GM12878 (cell line): Measurements from ENCODE around the gene CYP26C1. TPM values are rescaled to one million over a fixed set of nuclear protein-coding genes. Genes with fewer than 3 reads are reported as not detected.

Source experiments
- ATAC-seq: fragments of 200-7000 bp; cut with Tn5 transposase; 3 replicates; pipeline ENCODE4 v1.9.1; 2020; ENCODE audit warnings: mild to moderate bottlenecking, moderate library complexity
- BruUV-seq: library from RNA; stranded (reverse); fragments of 400-500 nt; replicated peaks from 2 replicates; lab custom pipeline; 2021; lab: Mats Ljungman, UMichigan
- CTCF ChIA-PET: fragments of 300-600 bp; sonication (Branson Sonifier 250); formaldehyde crosslinking; extraction: SDS; loops from one replicate; lab custom pipeline; 2021; ENCODE audit warnings: inconsistent platforms; lab: Yijun Ruan, JAX
- POLR2A ChIA-PET: fragments of 350-600 bp; formaldehyde crosslinking; extraction: SDS; loops from one replicate; lab custom pipeline; 2021; ENCODE audit warnings: inconsistent platforms; lab: Charles Lee
- RAD21 ChIA-PET: fragments of 300-600 bp; sonication (Branson Sonifier 250); formaldehyde crosslinking; loops from one replicate; lab custom pipeline; 2023; ENCODE audit warnings: antibody characterized with exemption; ENCODE audit not compliant: unreplicated experiment; lab: Charles Lee
- SMC1A ChIA-PET: fragments of 300-600 bp; sonication (Branson Sonifier 250); formaldehyde crosslinking; loops from one replicate; lab custom pipeline; 2023; ENCODE audit not compliant: unreplicated experiment, uncharacterized antibody; lab: Charles Lee
- DNase-seq: peaks from one replicate; pipeline ENCODE4 v3.0.0-alpha.2; 2011; ENCODE audit warnings: low read depth, low spot score
- FAIRE-seq: peaks from 3 replicates; lab custom pipeline; 2011; peaks lifted over from hg19 to GRCh38; lab: Jason Lieb, UNC
- H2AFZ ChIP-seq: 2 replicates; pipeline ENCODE4 v1.6.0; 2011; ENCODE audit warnings: low read depth, low read length, control low read depth; ENCODE audit not compliant: control insufficient read depth
- H3K27ac ChIP-seq: 2 replicates; pipeline ENCODE4 v1.5.1; 2011; ENCODE audit warnings: control low read depth; ENCODE audit not compliant: control insufficient read depth, insufficient read depth
- H3K27me3 ChIP-seq, 2 experiments: replicated peaks in 1 of 2; 2 replicates each; pipeline versions ENCODE4 v1.6.0 to v1.6.1; 2011; ENCODE audit warnings: low read length in 1 of 2; ENCODE audit not compliant: control insufficient read depth in 2 of 2, insufficient read depth in 2 of 2
- H3K36me3 ChIP-seq, 2 experiments: 2 replicates each; pipeline ENCODE4 v1.5.1; 2011; ENCODE audit warnings: low read length in 1 of 2; ENCODE audit not compliant: control insufficient read depth in 2 of 2, insufficient read depth in 2 of 2
- H3K4me1 ChIP-seq: 2 replicates; pipeline ENCODE4 v1.6.1; 2011; ENCODE audit warnings: mild to moderate bottlenecking, low read length, moderate library complexity, mixed read lengths; ENCODE audit not compliant: control insufficient read depth, insufficient read depth
- H3K4me2 ChIP-seq: 2 replicates; pipeline ENCODE4 v1.6.0; 2011; ENCODE audit warnings: control low read depth; ENCODE audit not compliant: control insufficient read depth, insufficient read depth
- H3K4me3 ChIP-seq: fragments of 200-600 bp; sonication (generic); 2 replicates; pipeline ENCODE4 v1.5.1; 2016
- H3K79me2 ChIP-seq: 2 replicates; pipeline ENCODE4 v1.6.0; 2011; ENCODE audit warnings: low read length; ENCODE audit not compliant: control insufficient read depth, insufficient read depth
- H3K9ac ChIP-seq: 2 replicates; pipeline ENCODE4 v1.8.0; 2011; ENCODE audit warnings: low read length, control low read depth, mixed read lengths; ENCODE audit not compliant: control insufficient read depth, insufficient read depth
- H3K9me3 ChIP-seq: replicated peaks from 3 replicates; pipeline ENCODE4 v1.5.1; 2011; ENCODE audit warnings: mild to moderate bottlenecking, low read length; ENCODE audit not compliant: control insufficient read depth, insufficient read depth
- H4K20me1 ChIP-seq: 2 replicates; pipeline ENCODE4 v1.6.0; 2011; ENCODE audit not compliant: control insufficient read depth, insufficient read depth
- BCL11A ChIP-seq: IDR thresholded peaks from 2 replicates; pipeline ENCODE4 v1.6.1; 2011; ENCODE audit warnings: low read depth, low read length
- BHLHE40 ChIP-seq, 2 experiments: fragments of 450-650 bp in 1 of 2; IDR thresholded peaks; 2 replicates each; pipeline ENCODE4 v1.6.1; 2011 to 2017; ENCODE audit warnings: low read depth in 2 of 2, borderline replicate concordance in 1 of 2, improper control_type of control experiment in 1 of 2, low read length in 1 of 2, mild to moderate bottlenecking in 1 of 2
- BRCA1 ChIP-seq: IDR thresholded peaks from 2 replicates; pipeline ENCODE4 v1.6.1; 2011; ENCODE audit warnings: low read depth, low read length, improper control_type of control experiment
- CREM ChIP-seq: IDR thresholded peaks from 2 replicates; pipeline ENCODE4 v1.6.1; 2014; ENCODE audit warnings: antibody characterized with exemption, low read depth
- DPF2 ChIP-seq: fragments of 450-650 bp; IDR thresholded peaks from 2 replicates; pipeline ENCODE4 v1.6.1; 2017; ENCODE audit warnings: mild to moderate bottlenecking
- FOXK2 ChIP-seq: fragments of 450-650 bp; IDR thresholded peaks from 2 replicates; pipeline ENCODE4 v1.6.1; 2017; ENCODE audit warnings: mild to moderate bottlenecking, moderate library complexity
- HDAC2 ChIP-seq: fragments of 200-600 bp; sonication (generic); IDR thresholded peaks from 2 replicates; pipeline ENCODE4 v1.6.1; 2017
- MYB ChIP-seq: fragments of 150-350 bp; IDR thresholded peaks from 2 replicates; pipeline ENCODE4 v1.6.1; 2014; ENCODE audit warnings: mild to moderate bottlenecking, low read depth, low read length, borderline replicate concordance
- NR2C2 ChIP-seq: IDR thresholded peaks from 2 replicates; pipeline ENCODE4 v1.6.1; 2011; ENCODE audit warnings: borderline replicate concordance, low read depth; ENCODE audit not compliant: control insufficient read depth, insufficient read length
- POLR2A ChIP-seq: IDR thresholded peaks from 2 replicates; pipeline ENCODE4 v1.6.1; 2011; ENCODE audit warnings: low read depth, mild to moderate bottlenecking, low read length
- SIX5 ChIP-seq: IDR thresholded peaks from 2 replicates; pipeline ENCODE4 v1.6.1; 2011; ENCODE audit warnings: mild to moderate bottlenecking, low read depth, low read length, moderate library complexity; ENCODE audit not compliant: severe bottlenecking
- SP1 ChIP-seq: IDR thresholded peaks from one replicate; pipeline ENCODE4 v1.6.1; 2011; ENCODE audit warnings: low read depth, low read length
- TBL1XR1 ChIP-seq: IDR thresholded peaks from 2 replicates; pipeline ENCODE4 v1.6.1; 2012; ENCODE audit warnings: low read depth, low read length, improper control_type of control experiment
- YBX1 ChIP-seq: fragments of 450-650 bp; IDR thresholded peaks from 2 replicates; pipeline ENCODE4 v1.6.1; 2016; ENCODE audit warnings: antibody characterized with exemption
- ZBED1 ChIP-seq: IDR thresholded peaks from 2 replicates; pipeline ENCODE4 v1.6.1; 2016; ENCODE audit warnings: borderline replicate concordance
- WGBS: methylation state at CpG from one replicate; pipeline ENCODE4 v1.1.6; 2016; ENCODE audit warnings: low lambda C conversion rate; ENCODE audit not compliant: insufficient replicate concordance, insufficient coverage; ENCODE audit errors: missing lambda C conversion rate; 5-methylcytosine and 5-hydroxymethylcytosine counted together
- in situ Hi-C: fragments of 300-500 bp; cut with MboI; formaldehyde crosslinking; loops from 9 replicates; pipeline ENCODE4 v1.14.3; 2018; ENCODE audit warnings: mixed read lengths
- intact Hi-C: fragments of 100-400 bp; cut with micrococcal nuclease; formaldehyde crosslinking; loops from one replicate; pipeline ENCODE4 v1.14.2; 2022; ENCODE audit not compliant: unreplicated experiment
- polyA plus RNA-seq, 11 experiments: library from polyadenylated mRNA; depleted of rRNA in 4 of 11; unstranded in 6 of 11; stranded (reverse) in 5 of 11; fragments of >200 nt; fragmentation: Nextera tagmentation in 4 of 11; fragmentation: Illumina TruSeq in 1 of 11; extraction: Ambion mirVana in 4 of 11; extraction: Trizol in 1 of 11; gene quantifications; 1 replicate in 1 of 11; 2 replicates in 10 of 11; pipeline versions ENCODE4 v1.2.1 to v1.2.3, GENCODE V29; 2011 to 2016; ENCODE audit warnings: inconsistent platforms in 2 of 11, missing spikeins in 2 of 11, low read depth in 1 of 11
- total RNA-seq, 4 experiments: library from RNA; depleted of rRNA in 3 of 4; stranded (reverse); fragments of >200 nt in 3 of 4; fragmentation: Illumina TruSeq in 1 of 4; extraction: Trizol in 1 of 4; gene quantifications; 2 replicates each; pipeline versions ENCODE4 v1.2.1 to v1.2.3, GENCODE V29; 2013 to 2021
- TF ChIP-seq, protein P1 (sequence below): IDR thresholded peaks from 2 replicates; pipeline ENCODE4 v1.6.1; 2012; ENCODE audit warnings: improper control_type of control experiment, low read depth, low read length; ENCODE audit not compliant: insufficient replicate concordance
- TF ChIP-seq, protein P2 (sequence below): fragments of 450-650 bp; formaldehyde crosslinking; IDR thresholded peaks from 2 replicates; pipeline ENCODE4 v1.4.0; 2022; ENCODE audit warnings: mild to moderate bottlenecking, moderate library complexity

Gene CYP26C1
- total and polyA plus RNA-seq, 10 of the 15 experiments (the other 5 are each of a cell fraction or from before 2014, with no cell fraction given) = under 0.01 to 0.08 TPM; not detected in 8

DNA sequence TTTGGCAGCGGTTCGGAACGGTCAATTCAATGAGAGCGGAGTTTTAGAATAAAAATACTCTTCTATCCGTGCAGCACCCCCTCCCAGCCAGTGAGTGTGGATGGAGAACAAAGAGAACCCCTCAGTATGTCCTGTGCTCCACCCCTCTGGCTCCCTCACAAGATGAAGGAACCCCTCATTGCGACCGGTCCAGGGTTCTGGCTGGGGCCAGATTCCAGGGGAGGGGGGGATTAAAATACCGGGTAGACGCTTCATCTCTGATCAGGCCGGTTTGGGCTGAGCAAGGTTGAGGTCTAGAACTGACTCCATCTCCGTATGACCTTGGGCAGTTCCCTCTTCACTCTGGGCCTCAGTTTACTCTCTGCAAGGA is 5.9 kb downstream of the CYP26C1 start:
- 22% methylated on average over 11 of the region's 11 CpGs for WGBS
- Histone ChIP-seq H3K27me3 (peaks cover 8 to 35% of the 10 kb centered on the region in 2 experiments), H3K27ac (no peak overlapping the region), H3K9ac (no peak overlapping the region), H3K4me1 (no peaks in the 10 kb centered on the region), H3K9me3 (no peaks in the 10 kb centered on the region), H3K36me3 (no peaks in the 10 kb centered on the region), H3K4me3 (no peak overlapping the region), H3K79me2 (no peaks in the 10 kb centered on the region), H3K4me2 (no peak overlapping the region), H4K20me1 (no peaks in the 10 kb centered on the region), H2AFZ (no peak overlapping the region)
- in situ Hi-C loops = no loop called here
- DNase-seq (no peak), FAIRE-seq (no peak), ATAC-seq (no peak)
- intact Hi-C loops = no loop called here
- RAD21 ChIA-PET = no interaction called here
- CTCF ChIA-PET = no interaction called here
- BruUV-seq = no TSS peak
- POLR2A ChIA-PET = no interaction called here
- SMC1A ChIA-PET = no interaction called here
- TF ChIP-seq BRCA1 (no peak), TBL1XR1 (no peak), SP1 (no peak), MYB (no peak), YBX1 (no peak), DPF2 (no peak), BCL11A (no peak), FOXK2 (no peak), CREM (no peak), SIX5 (no peak), ZBED1 (no peak), POLR2A (no peak), BHLHE40 (IDR thresholded peaks at IDR 0.05; ENCODE audit: borderline replicate concordance in 1 of 2, low read depth in 2 of 2, low read length in 1 of 2) (no peak), HDAC2 (no peak), NR2C2 (no peak)
- TF ChIP-seq, protein P1, sequence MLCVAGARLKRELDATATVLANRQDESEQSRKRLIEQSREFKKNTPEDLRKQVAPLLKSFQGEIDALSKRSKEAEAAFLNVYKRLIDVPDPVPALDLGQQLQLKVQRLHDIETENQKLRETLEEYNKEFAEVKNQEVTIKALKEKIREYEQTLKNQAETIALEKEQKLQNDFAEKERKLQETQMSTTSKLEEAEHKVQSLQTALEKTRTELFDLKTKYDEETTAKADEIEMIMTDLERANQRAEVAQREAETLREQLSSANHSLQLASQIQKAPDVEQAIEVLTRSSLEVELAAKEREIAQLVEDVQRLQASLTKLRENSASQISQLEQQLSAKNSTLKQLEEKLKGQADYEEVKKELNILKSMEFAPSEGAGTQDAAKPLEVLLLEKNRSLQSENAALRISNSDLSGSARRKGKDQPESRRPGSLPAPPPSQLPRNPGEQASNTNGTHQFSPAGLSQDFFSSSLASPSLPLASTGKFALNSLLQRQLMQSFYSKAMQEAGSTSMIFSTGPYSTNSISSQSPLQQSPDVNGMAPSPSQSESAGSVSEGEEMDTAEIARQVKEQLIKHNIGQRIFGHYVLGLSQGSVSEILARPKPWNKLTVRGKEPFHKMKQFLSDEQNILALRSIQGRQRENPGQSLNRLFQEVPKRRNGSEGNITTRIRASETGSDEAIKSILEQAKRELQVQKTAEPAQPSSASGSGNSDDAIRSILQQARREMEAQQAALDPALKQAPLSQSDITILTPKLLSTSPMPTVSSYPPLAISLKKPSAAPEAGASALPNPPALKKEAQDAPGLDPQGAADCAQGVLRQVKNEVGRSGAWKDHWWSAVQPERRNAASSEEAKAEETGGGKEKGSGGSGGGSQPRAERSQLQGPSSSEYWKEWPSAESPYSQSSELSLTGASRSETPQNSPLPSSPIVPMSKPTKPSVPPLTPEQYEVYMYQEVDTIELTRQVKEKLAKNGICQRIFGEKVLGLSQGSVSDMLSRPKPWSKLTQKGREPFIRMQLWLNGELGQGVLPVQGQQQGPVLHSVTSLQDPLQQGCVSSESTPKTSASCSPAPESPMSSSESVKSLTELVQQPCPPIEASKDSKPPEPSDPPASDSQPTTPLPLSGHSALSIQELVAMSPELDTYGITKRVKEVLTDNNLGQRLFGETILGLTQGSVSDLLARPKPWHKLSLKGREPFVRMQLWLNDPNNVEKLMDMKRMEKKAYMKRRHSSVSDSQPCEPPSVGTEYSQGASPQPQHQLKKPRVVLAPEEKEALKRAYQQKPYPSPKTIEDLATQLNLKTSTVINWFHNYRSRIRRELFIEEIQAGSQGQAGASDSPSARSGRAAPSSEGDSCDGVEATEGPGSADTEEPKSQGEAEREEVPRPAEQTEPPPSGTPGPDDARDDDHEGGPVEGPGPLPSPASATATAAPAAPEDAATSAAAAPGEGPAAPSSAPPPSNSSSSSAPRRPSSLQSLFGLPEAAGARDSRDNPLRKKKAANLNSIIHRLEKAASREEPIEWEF = no peak
- TF ChIP-seq, protein P2, sequence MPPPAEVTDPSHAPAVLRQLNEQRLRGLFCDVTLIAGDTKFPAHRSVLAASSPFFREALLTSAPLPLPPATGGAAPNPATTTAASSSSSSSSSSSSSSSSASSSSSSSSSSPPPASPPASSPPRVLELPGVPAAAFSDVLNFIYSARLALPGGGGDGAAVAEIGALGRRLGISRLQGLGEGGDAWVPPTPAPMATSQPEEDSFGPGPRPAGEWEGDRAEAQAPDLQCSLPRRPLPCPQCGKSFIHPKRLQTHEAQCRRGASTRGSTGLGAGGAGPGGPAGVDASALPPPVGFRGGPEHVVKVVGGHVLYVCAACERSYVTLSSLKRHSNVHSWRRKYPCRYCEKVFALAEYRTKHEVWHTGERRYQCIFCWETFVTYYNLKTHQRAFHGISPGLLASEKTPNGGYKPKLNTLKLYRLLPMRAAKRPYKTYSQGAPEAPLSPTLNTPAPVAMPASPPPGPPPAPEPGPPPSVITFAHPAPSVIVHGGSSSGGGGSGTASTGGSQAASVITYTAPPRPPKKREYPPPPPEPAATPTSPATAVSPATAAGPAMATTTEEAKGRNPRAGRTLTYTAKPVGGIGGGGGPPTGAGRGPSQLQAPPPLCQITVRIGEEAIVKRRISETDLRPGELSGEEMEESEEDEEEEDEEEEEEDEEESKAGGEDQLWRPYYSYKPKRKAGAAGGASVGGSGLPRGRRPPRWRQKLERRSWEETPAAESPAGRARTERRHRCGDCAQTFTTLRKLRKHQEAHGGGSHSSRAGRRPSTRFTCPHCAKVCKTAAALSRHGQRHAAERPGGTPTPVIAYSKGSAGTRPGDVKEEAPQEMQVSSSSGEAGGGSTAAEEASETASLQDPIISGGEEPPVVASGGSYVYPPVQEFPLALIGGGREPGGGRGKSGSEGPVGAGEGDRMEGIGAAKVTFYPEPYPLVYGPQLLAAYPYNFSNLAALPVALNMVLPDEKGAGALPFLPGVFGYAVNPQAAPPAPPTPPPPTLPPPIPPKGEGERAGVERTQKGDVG (CRISPR knock-in tag) = no peak
- TF ChIP-seq, all 136 proteins: peak for 0
